AG10803 (cell line): Measurements from ENCODE around the gene LPP.

ENCODE experiments used
- DNase-seq: peaks from one replicate; pipeline ENCODE4 v3.0.0; 2010; ENCODE audit warnings: low read depth
- H3K4me3 ChIP-seq: 2 replicates; pipeline ENCODE4 v1.5.1; 2011; ENCODE audit warnings: mild to moderate bottlenecking, low read length, control low read depth
- CTCF ChIP-seq: conservative IDR thresholded peaks from 2 replicates; pipeline ENCODE4 v1.5.1; 2011; ENCODE audit warnings: mild to moderate bottlenecking, low read length, control low read depth, inconsistent platforms

LPP gene

GRCh38 chr3:188254520-188255070, 100.6 kb downstream of the LPP start:
- no peak for TF ChIP-seq CTCF
- H3K4me3 ChIP-seq, result no peak overlapping the region
- no peak for DNase-seq

GRCh38 chr3:188255190-188255589, 101.2 kb downstream of the LPP start:
- no peak for DNase-seq
- no peak for TF ChIP-seq CTCF
- no peak overlapping the region for H3K4me3 ChIP-seq

GRCh38 chr3:188256758-188257157, 102.8 kb downstream of the LPP start:
- DNase-seq, result no peak
- TF ChIP-seq CTCF, result no peak
- no peak overlapping the region for H3K4me3 ChIP-seq

- H3K4me3 ChIP-seq, result no peak overlapping the region
- no peak for TF ChIP-seq CTCF
- DNase-seq, result no peak
Observed at GRCh38 chr3:188257384-188258026, 103.5 kb downstream of the LPP start.

GRCh38 chr3:188259191-188259590, 105.2 kb downstream of the LPP start:
- DNase-seq, result no peak
- no peak overlapping the region for H3K4me3 ChIP-seq
- TF ChIP-seq CTCF, result no peak

GRCh38 chr3:188259596-188259995, 105.6 kb downstream of the LPP start:
- no peak overlapping the region for H3K4me3 ChIP-seq
- no peak for TF ChIP-seq CTCF
- no peak for DNase-seq

- no peak overlapping the region for H3K4me3 ChIP-seq
- no peak for TF ChIP-seq CTCF
- no peak for DNase-seq
Observed at GRCh38 chr3:188261011-188261410, 107.1 kb downstream of the LPP start.
